Peyer's patch (tissue), 4 donors: Measurements from ENCODE around the gene BOD1.

ENCODE experiments used
- POLR2A ChIP-seq, 2 donors: fragments of 450-650 bp; IDR thresholded peaks; one replicate each; pipeline ENCODE4 v1.5.1; 2017; ENCODE audit warnings: antibody characterized with exemption in 2 of 2, mild to moderate bottlenecking in 2 of 2, moderate library complexity in 2 of 2
- TF ChIP-seq, protein P1 (sequence below), 6 experiments: fragments of 450-650 bp in 4 of 6; fragments of 200-600 bp in 2 of 6; sonication (generic) in 1 of 6; IDR thresholded peaks; one replicate each; pipeline ENCODE4 v1.5.1; 2017 to 2019; ENCODE audit warnings: antibody characterized with exemption in 6 of 6, mild to moderate bottlenecking in 3 of 6, moderate library complexity in 1 of 6

DNA sequence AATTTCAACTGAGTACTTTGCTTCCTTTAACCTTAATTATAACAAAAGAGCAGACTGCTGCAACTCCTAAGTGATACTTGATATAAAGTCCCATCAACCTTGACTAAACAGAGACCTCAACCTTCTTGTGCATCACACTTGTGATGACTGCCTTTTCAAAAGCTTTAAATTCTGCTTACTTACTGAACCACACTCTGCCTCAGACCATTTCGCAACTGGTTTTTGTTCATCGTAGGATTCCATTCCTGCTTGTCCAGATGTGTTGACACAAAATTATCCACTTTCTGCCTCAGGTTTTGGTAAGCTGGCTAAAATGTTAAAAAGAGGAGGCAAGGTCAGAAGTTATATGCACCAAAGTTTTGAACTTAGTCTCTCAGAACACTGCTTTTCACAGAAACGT is 3.5 kb downstream of the BOD1 start:
- TF ChIP-seq, protein P1, sequence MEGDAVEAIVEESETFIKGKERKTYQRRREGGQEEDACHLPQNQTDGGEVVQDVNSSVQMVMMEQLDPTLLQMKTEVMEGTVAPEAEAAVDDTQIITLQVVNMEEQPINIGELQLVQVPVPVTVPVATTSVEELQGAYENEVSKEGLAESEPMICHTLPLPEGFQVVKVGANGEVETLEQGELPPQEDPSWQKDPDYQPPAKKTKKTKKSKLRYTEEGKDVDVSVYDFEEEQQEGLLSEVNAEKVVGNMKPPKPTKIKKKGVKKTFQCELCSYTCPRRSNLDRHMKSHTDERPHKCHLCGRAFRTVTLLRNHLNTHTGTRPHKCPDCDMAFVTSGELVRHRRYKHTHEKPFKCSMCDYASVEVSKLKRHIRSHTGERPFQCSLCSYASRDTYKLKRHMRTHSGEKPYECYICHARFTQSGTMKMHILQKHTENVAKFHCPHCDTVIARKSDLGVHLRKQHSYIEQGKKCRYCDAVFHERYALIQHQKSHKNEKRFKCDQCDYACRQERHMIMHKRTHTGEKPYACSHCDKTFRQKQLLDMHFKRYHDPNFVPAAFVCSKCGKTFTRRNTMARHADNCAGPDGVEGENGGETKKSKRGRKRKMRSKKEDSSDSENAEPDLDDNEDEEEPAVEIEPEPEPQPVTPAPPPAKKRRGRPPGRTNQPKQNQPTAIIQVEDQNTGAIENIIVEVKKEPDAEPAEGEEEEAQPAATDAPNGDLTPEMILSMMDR (IDR thresholded peaks at IDR 0.05), result no peak
- no peak for TF ChIP-seq POLR2A (IDR thresholded peaks at IDR 0.05)
